SK-N-SH (cell line): ENCODE data around the gene TNRC6B. TPM values are rescaled to one million over a fixed set of nuclear protein-coding genes. Genes with fewer than 3 reads are reported as not detected.

Source experiments
- CTCF ChIA-PET: fragments of 300-600, 350-600 bp; formaldehyde crosslinking; extraction: SDS; loops from one replicate; lab custom pipeline; 2021; lab: Yijun Ruan, JAX
- POLR2A ChIA-PET: fragments of 350-600 bp; sonication (Branson Sonifier 250); formaldehyde crosslinking; extraction: SDS; loops from one replicate; lab custom pipeline; 2020; ENCODE audit warnings: antibody characterized with exemption, inconsistent platforms; lab: Yijun Ruan, JAX
- DNase-seq: peaks from one replicate; pipeline ENCODE4 v3.0.0; 2012
- H2AFZ ChIP-seq: fragments of 200-600 bp; sonication (generic); 2 replicates; pipeline ENCODE4 v1.8.1; 2016; ENCODE audit warnings: antibody characterized with exemption, mild to moderate bottlenecking, low read depth
- H3F3A ChIP-seq: fragments of 200-600 bp; sonication (generic); replicated peaks from 2 replicates; pipeline ENCODE3; 2016; ENCODE audit warnings: antibody characterized with exemption, mild to moderate bottlenecking; ENCODE audit not compliant: insufficient read depth
- H3K27ac ChIP-seq, 2 experiments: fragments of 200-500 bp in 1 of 2; fragments of 200-600 bp in 1 of 2; sonication (Bioruptor generic) in 1 of 2; sonication (generic), shearing (Covaris generic) in 1 of 2; 2 replicates each; pipeline versions ENCODE4 v1.5.1 to v1.6.1; 2014 to 2016; ENCODE audit warnings: low read depth in 2 of 2, inconsistent platforms in 1 of 2, low read length in 1 of 2, mild to moderate bottlenecking in 1 of 2, mixed read lengths in 1 of 2
- H3K27me3 ChIP-seq: fragments of 200-600 bp; sonication (generic), shearing (Covaris generic); 2 replicates; pipeline ENCODE4 v1.6.1; 2016; ENCODE audit warnings: mixed run types; ENCODE audit not compliant: insufficient read depth
- H3K36me3 ChIP-seq, 2 experiments: fragments of 200-500 bp in 1 of 2; fragments of 200-600 bp in 1 of 2; sonication (Bioruptor generic) in 1 of 2; sonication (generic) in 1 of 2; replicated peaks in 1 of 2; 2 replicates each; pipeline versions ENCODE3 to v1.5.1; 2014 to 2016; ENCODE audit warnings: low read length in 1 of 2, mild to moderate bottlenecking in 1 of 2; ENCODE audit not compliant: insufficient read depth in 2 of 2, control insufficient read depth in 1 of 2
- H3K4me1 ChIP-seq, 2 experiments: fragments of 200-500 bp in 1 of 2; fragments of 200-600 bp in 1 of 2; sonication (Bioruptor generic) in 1 of 2; sonication (generic), shearing (Covaris generic) in 1 of 2; 2 replicates each; pipeline versions ENCODE4 v1.5.1 to v1.6.1; 2014 to 2016; ENCODE audit warnings: low read depth in 1 of 2, low read length in 1 of 2, mixed run types in 1 of 2; ENCODE audit not compliant: insufficient read depth in 2 of 2, control insufficient read depth in 1 of 2
- H3K4me2 ChIP-seq: fragments of 200-600 bp; sonication (generic), shearing (Covaris generic); 2 replicates; pipeline ENCODE4 v1.6.1; 2017; ENCODE audit warnings: mixed run types
- H3K4me3 ChIP-seq, 2 experiments: fragments of 200-500 bp in 1 of 2; fragments of 200-600 bp in 1 of 2; sonication (Bioruptor generic) in 1 of 2; sonication (generic), shearing (Covaris generic) in 1 of 2; 2 replicates each; pipeline versions ENCODE4 v1.5.1 to v1.8.1; 2014 to 2016; ENCODE audit warnings: low read depth in 2 of 2, inconsistent platforms in 1 of 2, low read length in 1 of 2, mild to moderate bottlenecking in 1 of 2, mixed read lengths in 1 of 2, moderate library complexity in 1 of 2
- H3K79me2 ChIP-seq: fragments of 200-600 bp; sonication (generic); 2 replicates; pipeline ENCODE4 v1.8.1; 2017; ENCODE audit warnings: mild to moderate bottlenecking; ENCODE audit not compliant: insufficient read depth
- H3K9ac ChIP-seq: fragments of 200-600 bp; sonication (generic); 2 replicates; pipeline ENCODE4 v1.6.1; 2017; ENCODE audit warnings: mixed run types
- H3K9me2 ChIP-seq: fragments of 200-600 bp; sonication (generic); 2 replicates; pipeline ENCODE4 v1.6.1; 2017; ENCODE audit warnings: mixed run types
- H3K9me3 ChIP-seq: fragments of 200-600 bp; sonication (generic); 2 replicates; pipeline ENCODE4 v1.6.1; 2017; ENCODE audit warnings: mixed run types, mild to moderate bottlenecking, moderate library complexity
- H4K20me1 ChIP-seq: fragments of 200-600 bp; sonication (generic); 2 replicates; pipeline ENCODE4 v1.6.1; 2017; ENCODE audit warnings: mild to moderate bottlenecking, mixed run types; ENCODE audit not compliant: insufficient read depth
- CHD2 ChIP-seq: fragments of 150-350 bp; IDR thresholded peaks from 2 replicates; pipeline ENCODE4 v1.6.1; 2018; ENCODE audit warnings: low read length; ENCODE audit not compliant: partially characterized antibody
- ELF1 ChIP-seq: IDR thresholded peaks from 2 replicates; pipeline ENCODE4 v1.4.0; 2012
- EZH2phosphoT487 ChIP-seq: fragments of 200-600 bp; sonication (generic); IDR thresholded peaks from 2 replicates; pipeline ENCODE4 v1.6.1; 2017; ENCODE audit warnings: low read depth, mixed run types, mild to moderate bottlenecking, antibody characterized with exemption, moderate library complexity, borderline replicate concordance
- GABPA ChIP-seq: IDR thresholded peaks from 2 replicates; pipeline ENCODE4 v1.4.0; 2012; ENCODE audit warnings: low read depth, mild to moderate bottlenecking
- GATA2 ChIP-seq: sonication (generic); formaldehyde crosslinking; IDR thresholded peaks from 2 replicates; pipeline ENCODE4 v1.5.0; 2020; ENCODE audit warnings: mild to moderate bottlenecking, missing genetic modification reagents
- JUND ChIP-seq: IDR thresholded peaks from 2 replicates; pipeline ENCODE4 v1.4.0; 2012
- MAX ChIP-seq: IDR thresholded peaks from 2 replicates; pipeline ENCODE4 v1.4.0; 2012; ENCODE audit warnings: low read depth
- MEF2A ChIP-seq: IDR thresholded peaks from 2 replicates; pipeline ENCODE4 v1.4.0; 2012; ENCODE audit warnings: low read depth, borderline replicate concordance
- MXI1 ChIP-seq: IDR thresholded peaks from 2 replicates; pipeline ENCODE4 v1.6.1; 2012; ENCODE audit warnings: mild to moderate bottlenecking, low read depth, low read length, improper control_type of control experiment
- POLR2AphosphoS5 ChIP-seq: IDR thresholded peaks from 2 replicates; pipeline ENCODE4 v1.6.1; 2012; ENCODE audit warnings: low read depth, low read length
- SIN3A ChIP-seq: IDR thresholded peaks from 2 replicates; pipeline ENCODE4 v1.6.1; 2012; ENCODE audit warnings: low read depth, mild to moderate bottlenecking, low read length, moderate library complexity, borderline replicate concordance
- TAF1 ChIP-seq: IDR thresholded peaks from 2 replicates; pipeline ENCODE4 v1.6.1; 2012; ENCODE audit warnings: low read depth, mild to moderate bottlenecking, low read length, moderate library complexity, borderline replicate concordance
- TEAD4 ChIP-seq: IDR thresholded peaks from 2 replicates; pipeline ENCODE4 v1.4.0; 2012; ENCODE audit warnings: mild to moderate bottlenecking, borderline replicate concordance; ENCODE audit not compliant: insufficient read depth
- USF1 ChIP-seq: IDR thresholded peaks from 2 replicates; pipeline ENCODE4 v1.4.0; 2012; ENCODE audit warnings: low read depth, borderline replicate concordance
- YY1 ChIP-seq: IDR thresholded peaks from 2 replicates; pipeline ENCODE4 v1.4.0; 2012; ENCODE audit warnings: low read depth, mild to moderate bottlenecking
- WGBS: methylation state at CpG from one replicate; pipeline ENCODE4 v1.1.6; 2017; ENCODE audit warnings: low lambda C conversion rate; 5-methylcytosine and 5-hydroxymethylcytosine counted together
- polyA plus RNA-seq, 3 experiments: library from polyadenylated mRNA; depleted of rRNA; stranded (reverse); fragments of >200 nt; gene quantifications; 2 replicates each; pipeline ENCODE4 v1.2.3, GENCODE V29; 2012

The TNRC6B gene
- polyA plus RNA-seq, 1 of the 3 experiments (the other 2 are of a cell fraction) = 1.2 TPM

GRCh38 chr22:40345815-40346184, 168.1 kb downstream of the TNRC6B start (continued):
- no peak for TF ChIP-seq CHD2
- no peak for TF ChIP-seq POLR2AphosphoS5
- no peak for TF ChIP-seq EZH2phosphoT487
- TF ChIP-seq ELF1 = no peak
- TF ChIP-seq MEF2A = no peak

DNA sequence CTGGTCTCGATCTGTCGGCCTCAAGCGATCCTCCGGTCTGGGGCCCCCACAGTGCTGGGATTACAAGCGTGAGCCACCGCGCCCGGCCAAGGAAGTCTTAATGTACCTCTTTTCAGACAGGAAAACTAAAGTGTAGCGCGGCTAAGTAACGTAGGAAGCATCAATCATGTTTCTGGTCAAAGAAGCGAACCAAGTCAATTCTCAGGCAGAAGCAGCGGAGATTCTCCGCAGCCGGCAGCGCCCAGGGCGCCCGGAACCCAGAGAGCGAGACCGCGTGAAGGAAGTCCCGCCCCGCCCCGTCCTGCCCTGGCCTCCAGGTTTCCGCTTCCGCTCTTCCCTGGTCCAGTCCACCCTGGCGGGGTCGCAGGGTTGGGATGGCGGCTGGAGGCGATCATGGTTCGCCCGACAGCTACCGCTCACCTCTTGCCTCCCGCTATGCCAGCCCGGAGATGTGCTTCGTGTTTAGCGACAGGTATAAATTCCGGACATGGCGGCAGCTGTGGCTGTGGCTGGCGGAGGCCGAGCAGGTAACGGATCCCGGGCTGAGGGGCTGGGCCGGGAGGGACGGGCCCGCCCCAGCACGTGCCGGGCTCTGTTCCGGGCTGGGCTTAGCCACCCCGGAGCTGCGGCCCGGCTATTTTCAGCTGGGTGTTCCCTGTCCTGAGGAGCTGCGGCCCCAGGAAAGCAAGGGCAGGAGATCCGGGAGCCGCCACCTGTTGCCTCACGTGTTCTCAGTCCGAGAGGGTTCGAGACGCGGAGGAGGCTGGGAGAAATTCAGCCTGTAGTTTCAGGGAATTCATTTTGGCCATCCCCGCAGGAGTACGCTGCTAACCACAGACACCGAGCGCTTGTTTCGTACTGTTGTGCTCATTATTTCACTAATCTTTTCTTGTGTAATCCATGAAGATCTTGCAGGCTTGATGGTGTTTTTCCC, 168.7 kb downstream of the TNRC6B start, which contains the start of gene ADSL:
Gene ADSL (plus strand): TSS at position 316 of the 934 bp plus-strand sequence. CDS start 59 bp downstream, at position 375.
- no peaks in the 10 kb centered on the region for H3F3A ChIP-seq
- peaks cover 0 to 5% of the 10 kb centered on the region in 2 experiments; a peak in 3 of 4 replicates for H3K4me1 ChIP-seq
- ChIA-PET CTCF (interaction anchor here (1.2 to 3.1 kb wide), 5 partner anchors 27 to 812 kb away, joined by 3 to 19 read pairs (median 4); no protein-coding TSS in a partner anchor), POLR2A (interaction anchor here (0.9 to 1.8 kb wide), 4 partner anchors 11 to 303 kb away, joined by 3 to 7 read pairs (median 3); partner anchors contain the start of gene TNRC6B)
- peak within 1 kb of the TSS; percentile 78 for H2AFZ ChIP-seq
- no peaks in the 10 kb centered on the region for H3K27me3 ChIP-seq
- H3K79me2 ChIP-seq = peaks cover 45% of the 10 kb centered on the region
- H3K9me3 ChIP-seq = no peaks in the 10 kb centered on the region
- TF ChIP-seq USF1 (peak; percentile 65; the same call in 1 of the 2 replicates), ELF1 (peak; percentile 59), TAF1 (peak; percentile 78; the same call in 1 of the 2 replicates), SIN3A (peak; percentile 77; the same call in 1 of the 2 replicates), MAX (peak; percentile 53), YY1 (peak; percentile 65; the same call in 1 of the 2 replicates), JUND (no peak), MXI1 (peak; percentile 83), GATA2 (CRISPR knock-in tag) (no peak), TEAD4 (no peak), GABPA (peak; percentile 95), POLR2AphosphoS5 (peak; percentile 89)
- H3K36me3 ChIP-seq = peaks cover 8 to 9% of the 10 kb centered on the region in 2 experiments
- H3K27ac ChIP-seq = peak within 1 kb of the TSS; percentile 80 to 90
- DNase-seq = peak; percentile 89
- 2% methylated on average over 8 of the region's 65 CpGs for WGBS
- H3K4me3 ChIP-seq = peak within 1 kb of the TSS; percentile 67 to 71
- H3K9ac ChIP-seq = peak within 1 kb of the TSS; percentile 84
- H4K20me1 ChIP-seq = no peaks in the 10 kb centered on the region; the same call in 1 of the 2 replicates
- H3K4me2 ChIP-seq = peak within 1 kb of the TSS; percentile 81
- no peaks in the 10 kb centered on the region for H3K9me2 ChIP-seq
